ENCODE measurements around the gene SLC1A2.

DNA sequence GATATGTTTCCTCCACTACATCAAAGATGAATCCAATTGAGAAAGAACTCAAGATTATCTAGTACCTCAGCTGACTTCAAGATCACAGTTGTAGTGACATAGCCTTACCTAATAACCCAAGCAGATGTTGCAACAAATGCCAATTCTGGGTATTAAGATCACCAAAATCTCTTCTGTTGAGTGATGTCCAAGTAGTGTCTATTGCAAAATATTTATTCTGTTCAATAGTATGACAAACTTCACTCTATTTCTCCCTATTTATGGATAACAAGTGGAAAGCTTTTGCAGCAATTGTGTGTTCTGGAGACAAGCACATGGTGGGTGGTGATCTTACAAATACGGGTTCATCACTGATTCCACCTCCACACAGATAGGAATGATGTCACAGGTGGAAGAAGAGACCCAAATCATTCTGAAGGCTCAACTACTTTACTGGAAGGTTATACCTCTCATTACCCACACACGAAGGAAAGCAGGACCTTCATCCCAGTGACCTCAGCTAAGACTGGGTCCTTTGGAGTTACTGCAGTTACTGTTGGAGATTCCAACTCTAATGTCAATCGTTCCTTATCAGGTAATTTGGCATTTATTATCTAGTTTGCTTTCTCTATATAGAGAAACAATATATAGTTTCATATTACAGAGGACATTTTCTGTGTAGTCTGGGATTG lies 208.3 kb downstream of the SLC1A2 start:
- TF ChIP-seq, protein P1, sequence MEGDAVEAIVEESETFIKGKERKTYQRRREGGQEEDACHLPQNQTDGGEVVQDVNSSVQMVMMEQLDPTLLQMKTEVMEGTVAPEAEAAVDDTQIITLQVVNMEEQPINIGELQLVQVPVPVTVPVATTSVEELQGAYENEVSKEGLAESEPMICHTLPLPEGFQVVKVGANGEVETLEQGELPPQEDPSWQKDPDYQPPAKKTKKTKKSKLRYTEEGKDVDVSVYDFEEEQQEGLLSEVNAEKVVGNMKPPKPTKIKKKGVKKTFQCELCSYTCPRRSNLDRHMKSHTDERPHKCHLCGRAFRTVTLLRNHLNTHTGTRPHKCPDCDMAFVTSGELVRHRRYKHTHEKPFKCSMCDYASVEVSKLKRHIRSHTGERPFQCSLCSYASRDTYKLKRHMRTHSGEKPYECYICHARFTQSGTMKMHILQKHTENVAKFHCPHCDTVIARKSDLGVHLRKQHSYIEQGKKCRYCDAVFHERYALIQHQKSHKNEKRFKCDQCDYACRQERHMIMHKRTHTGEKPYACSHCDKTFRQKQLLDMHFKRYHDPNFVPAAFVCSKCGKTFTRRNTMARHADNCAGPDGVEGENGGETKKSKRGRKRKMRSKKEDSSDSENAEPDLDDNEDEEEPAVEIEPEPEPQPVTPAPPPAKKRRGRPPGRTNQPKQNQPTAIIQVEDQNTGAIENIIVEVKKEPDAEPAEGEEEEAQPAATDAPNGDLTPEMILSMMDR (IDR thresholded peaks at IDR 0.05; ENCODE audit: insufficient read depth, low read length) = no peak
- no peak for TF ChIP-seq POLR2AphosphoS5 (IDR thresholded peaks at IDR 0.05; ENCODE audit: low read depth)
